Measurements from ENCODE around the gene SLC6A12.

Gene SLC6A12

DNA sequence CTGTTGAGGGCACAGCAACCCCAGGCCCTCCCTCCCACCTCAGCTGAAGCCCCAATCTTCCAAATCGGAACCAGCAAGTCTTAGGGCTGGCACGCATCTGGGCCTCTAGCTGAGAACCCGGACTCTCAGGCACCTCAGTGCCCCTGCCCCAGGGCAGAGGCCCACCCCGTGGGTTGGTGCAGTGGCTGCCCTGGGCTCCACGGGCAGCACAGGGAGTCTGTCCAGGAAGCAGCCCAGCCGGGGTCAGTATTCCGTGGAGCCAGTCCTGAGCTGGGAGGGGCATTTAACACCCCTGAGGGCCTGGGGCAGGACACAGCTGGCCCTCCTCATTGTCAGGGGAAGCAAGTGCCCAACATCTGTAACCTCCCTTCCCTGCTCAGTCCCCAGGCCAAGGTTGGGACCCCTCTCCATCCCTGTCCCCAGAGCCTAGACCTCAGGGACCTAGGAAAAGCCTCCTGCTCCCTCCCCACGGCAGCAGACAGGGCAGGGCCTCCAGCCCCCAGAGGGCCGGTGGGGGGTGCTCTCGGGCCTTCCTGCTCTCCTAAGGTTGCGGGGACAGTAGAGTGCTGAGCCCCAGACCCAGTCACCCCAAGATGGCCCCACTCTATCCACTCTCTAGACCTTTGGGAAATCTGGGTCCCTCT is 36.5 kb downstream of the SLC6A12 start:
- no peak overlapping the region for H3K4me3 ChIP-seq (ENCODE audit: low read length)
- no peak for TF ChIP-seq ZNF274 (IDR thresholded peaks at IDR 0.05; ENCODE audit: low read depth, low read length)

DNA sequence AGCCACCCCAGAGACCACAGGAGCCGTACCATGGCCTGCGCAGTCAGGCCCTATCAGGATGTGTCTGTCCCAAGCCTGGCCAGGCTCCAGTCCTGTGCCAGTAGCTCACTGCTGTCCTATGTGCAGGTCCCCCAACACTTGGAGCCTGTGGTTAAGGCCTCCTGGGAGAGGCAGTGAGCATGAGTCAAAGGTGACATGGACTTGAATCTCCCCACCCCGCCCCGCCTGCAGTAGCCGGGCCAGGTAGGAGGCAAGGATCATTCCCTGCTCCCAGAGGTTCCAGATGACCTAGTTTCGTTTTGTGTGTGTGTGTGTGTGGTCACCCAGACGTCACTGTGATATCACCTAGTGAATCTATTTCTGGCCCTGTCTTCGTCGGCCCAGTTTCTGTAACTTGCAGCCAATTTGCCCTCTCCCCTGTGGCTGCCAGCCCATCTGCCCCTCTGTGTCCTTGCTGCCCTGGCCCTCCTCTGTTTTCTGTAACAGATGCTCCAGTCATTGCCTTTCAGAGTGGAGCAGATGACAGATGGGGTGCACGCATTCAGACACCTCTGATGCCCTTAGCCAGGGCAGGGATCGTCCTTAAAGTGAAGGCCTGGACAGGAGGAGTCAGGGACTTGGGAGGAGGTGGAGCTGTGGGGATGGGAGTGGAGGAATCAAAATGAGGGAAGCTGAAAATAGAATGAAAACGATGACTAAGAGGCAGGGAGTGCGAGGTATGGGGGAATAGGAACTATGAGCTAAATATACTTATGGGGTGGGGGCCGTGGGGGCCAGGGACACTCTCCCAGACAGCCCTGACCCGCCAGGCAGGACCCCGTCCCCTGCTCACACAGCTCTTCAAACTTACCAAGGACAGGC is 37.4 kb downstream of the SLC6A12 start:
- TF ChIP-seq ZNF274 (IDR thresholded peaks at IDR 0.05; ENCODE audit: low read depth, low read length): no peak

DNA sequence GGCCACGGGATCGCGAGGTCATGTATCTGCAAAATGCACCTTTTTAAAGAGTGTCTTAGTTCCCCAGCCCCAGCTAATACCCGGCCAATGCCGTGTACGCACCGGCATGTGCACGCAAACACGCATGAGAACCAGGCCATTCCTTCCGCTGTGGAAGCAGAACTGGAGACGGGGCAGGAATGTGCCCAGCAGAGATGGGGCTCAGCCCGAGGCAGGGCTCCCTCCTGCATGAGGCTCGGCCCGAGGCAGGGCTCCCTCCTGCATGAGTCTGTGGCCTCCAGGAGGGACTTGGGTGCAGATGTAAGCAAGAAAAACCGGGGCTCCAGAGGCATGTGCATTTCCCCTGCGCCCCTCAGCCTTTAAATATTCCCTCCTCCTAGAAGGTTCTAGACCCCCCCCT is 38.2 kb downstream of the SLC6A12 start:
- no peak overlapping the region for H3K4me3 ChIP-seq (ENCODE audit: low read length)
- TF ChIP-seq ZNF274 (IDR thresholded peaks at IDR 0.05; ENCODE audit: low read depth, low read length): no peak

More for the DNA sequence above, 37.4 kb downstream of the SLC6A12 start:
- no peak overlapping the region for H3K4me3 ChIP-seq (ENCODE audit: low read length)

DNA sequence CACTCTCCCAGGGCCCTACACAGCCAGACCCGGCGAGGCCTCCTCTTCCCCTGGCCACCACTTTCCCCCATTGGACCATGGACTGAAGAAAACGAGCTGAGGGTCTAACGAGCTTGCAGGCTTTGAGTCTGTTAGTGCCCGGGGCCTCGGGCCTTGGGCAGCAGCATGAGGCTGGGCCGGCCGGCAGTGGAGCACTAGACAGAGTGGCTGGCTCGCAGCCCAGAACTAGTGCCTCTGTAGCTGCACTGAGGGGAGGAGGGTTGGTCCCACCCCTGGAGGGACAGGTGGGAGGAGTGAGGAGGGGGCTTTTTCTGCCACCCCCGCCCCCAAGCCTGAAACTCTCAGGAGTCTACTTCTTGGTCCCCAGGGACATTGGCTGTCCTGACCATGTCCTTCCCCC is 38.7 kb downstream of the SLC6A12 start:
- TF ChIP-seq ZNF274 (IDR thresholded peaks at IDR 0.05; ENCODE audit: low read depth, low read length): no peak
- no peak overlapping the region for H3K4me3 ChIP-seq (ENCODE audit: low read length)

GRCh38 chr12:174596-174995 is 39.4 kb downstream of the SLC6A12 start:
- H3K4me3 ChIP-seq (ENCODE audit: low read length): no peak overlapping the region
- no peak for TF ChIP-seq ZNF274 (IDR thresholded peaks at IDR 0.05; ENCODE audit: low read depth, low read length)

- no peak for TF ChIP-seq ZNF274 (IDR thresholded peaks at IDR 0.05; ENCODE audit: low read depth, low read length)
These were observed 39.8 kb downstream of the SLC6A12 start for GRCh38 chr12:174124-174523.

GRCh38 chr12:172732-173161 is 41.2 kb downstream of the SLC6A12 start:
- H3K4me3 ChIP-seq (ENCODE audit: low read length): no peak overlapping the region
- TF ChIP-seq ZNF274 (IDR thresholded peaks at IDR 0.05; ENCODE audit: low read depth, low read length): no peak

More at GRCh38 chr12:174124-174523, 39.8 kb downstream of the SLC6A12 start:
- H3K4me3 ChIP-seq (ENCODE audit: low read length): no peak overlapping the region

GRCh38 chr12:171743-172676 is 41.9 kb downstream of the SLC6A12 start:
- H3K4me3 ChIP-seq (ENCODE audit: low read length): no peak overlapping the region
- no peak for TF ChIP-seq ZNF274 (IDR thresholded peaks at IDR 0.05; ENCODE audit: low read depth, low read length)

GRCh38 chr12:171276-171675 is 42.7 kb downstream of the SLC6A12 start:
- no peak for TF ChIP-seq ZNF274 (IDR thresholded peaks at IDR 0.05; ENCODE audit: low read depth, low read length)

GRCh38 chr12:170371-171225 is 43.4 kb downstream of the SLC6A12 start:
- no peak overlapping the region for H3K4me3 ChIP-seq (ENCODE audit: low read length)
- TF ChIP-seq ZNF274 (IDR thresholded peaks at IDR 0.05; ENCODE audit: low read depth, low read length): no peak

More at GRCh38 chr12:171276-171675, 42.7 kb downstream of the SLC6A12 start:
- no peak overlapping the region for H3K4me3 ChIP-seq (ENCODE audit: low read length)

GRCh38 chr12:169528-170370 is 44.2 kb downstream of the SLC6A12 start:
- TF ChIP-seq ZNF274 (IDR thresholded peaks at IDR 0.05; ENCODE audit: low read depth, low read length): no peak
- H3K4me3 ChIP-seq (ENCODE audit: low read length): no peak overlapping the region

- no peak for TF ChIP-seq ZNF274 (IDR thresholded peaks at IDR 0.05; ENCODE audit: low read depth, low read length)
- no peak overlapping the region for H3K4me3 ChIP-seq (ENCODE audit: low read length)
These were observed 45.0 kb downstream of the SLC6A12 start for GRCh38 chr12:168763-169525.
